Upper lobe of left lung (tissue), 6 donors: ENCODE results near the gene PRKG1. TPM values are rescaled to one million over a fixed set of nuclear protein-coding genes. Genes with fewer than 3 reads are reported as not detected.

ENCODE experiments used
- ATAC-seq, 2 donors: fragments of 200-7000 bp; cut with Tn5 transposase; one replicate each; pipeline ENCODE4 v1.9.1; 2022; ENCODE audit warnings: mild to moderate bottlenecking in 2 of 2, moderate library complexity in 2 of 2; ENCODE audit not compliant: low FRiP score in 2 of 2
- DNase-seq, 2 donors: peaks; one replicate each; pipeline ENCODE4 v3.0.0-alpha.2; 2019 to 2020
- H3K27ac ChIP-seq, 4 donors: fragments of 200-600 bp; sonication (generic); one replicate each; pipeline ENCODE4 v1.5.1; 2016 to 2019
- H3K27me3 ChIP-seq, 4 donors: fragments of 200-600 bp; sonication (generic); one replicate each; pipeline ENCODE4 v1.5.1; 2017 to 2019
- H3K36me3 ChIP-seq, 4 donors: fragments of 200-600 bp; sonication (generic); one replicate each; pipeline ENCODE4 v1.5.1; 2016 to 2019
- H3K4me1 ChIP-seq, 4 donors: fragments of 200-600 bp; sonication (generic); one replicate each; pipeline ENCODE4 v1.5.1; 2018 to 2019
- H3K4me3 ChIP-seq, 4 donors: fragments of 200-600 bp; sonication (generic); one replicate each; pipeline ENCODE4 v1.5.1; 2017 to 2019; ENCODE audit warnings: mild to moderate bottlenecking in 2 of 4, moderate library complexity in 1 of 4
- H3K9me3 ChIP-seq, 4 donors: fragments of 200-600 bp; sonication (generic); one replicate each; pipeline ENCODE4 v1.5.1; 2018 to 2019
- EP300 ChIP-seq, 4 donors: sonication (generic); formaldehyde crosslinking; IDR thresholded peaks; one replicate each; pipeline ENCODE4 v1.5.1; 2017; ENCODE audit warnings: antibody characterized with exemption in 4 of 4, control low read depth in 2 of 4
- POLR2A ChIP-seq, 4 donors: fragments of 450-650 bp; IDR thresholded peaks; one replicate each; pipeline ENCODE4 v1.5.1; 2016 to 2017; ENCODE audit warnings: antibody characterized with exemption in 4 of 4, mild to moderate bottlenecking in 2 of 4
- POLR2AphosphoS5 ChIP-seq, 2 donors: sonication (generic); formaldehyde crosslinking; IDR thresholded peaks; one replicate each; pipeline ENCODE4 v1.5.1; 2017; ENCODE audit warnings: antibody characterized with exemption in 2 of 2
- WGBS, 2 donors: methylation state at CpG; one replicate each; pipeline ENCODE4 v1.1.5; 2017 to 2018; 5-methylcytosine and 5-hydroxymethylcytosine counted together
- total RNA-seq, 6 donors: library from RNA; depleted of rRNA in 4 of 6; stranded (reverse); fragments of >200 nt in 4 of 6; gene quantifications; one replicate each; pipeline versions ENCODE4 v1.1.0 to v1.2.1, GENCODE V29; 2016 to 2021
- TF ChIP-seq, protein P1 (sequence below), 6 experiments: fragments of 450-650 bp in 4 of 6; fragments of 200-600 bp in 2 of 6; sonication (generic) in 2 of 6; IDR thresholded peaks; one replicate each; pipeline ENCODE4 v1.5.1; 2016 to 2019; ENCODE audit warnings: antibody characterized with exemption in 6 of 6
- donor health status: DM: no; HTN: no; CAD: no; lungs with moderate emphysema.
- donor health status: DM: no; HTN: yes; CAD: no; lungs with severe emphysema.

The PRKG1 gene
- total RNA-seq, 6 donors from 2014 or later = 12.9 to 43.0 (median 25.0) TPM

DNA sequence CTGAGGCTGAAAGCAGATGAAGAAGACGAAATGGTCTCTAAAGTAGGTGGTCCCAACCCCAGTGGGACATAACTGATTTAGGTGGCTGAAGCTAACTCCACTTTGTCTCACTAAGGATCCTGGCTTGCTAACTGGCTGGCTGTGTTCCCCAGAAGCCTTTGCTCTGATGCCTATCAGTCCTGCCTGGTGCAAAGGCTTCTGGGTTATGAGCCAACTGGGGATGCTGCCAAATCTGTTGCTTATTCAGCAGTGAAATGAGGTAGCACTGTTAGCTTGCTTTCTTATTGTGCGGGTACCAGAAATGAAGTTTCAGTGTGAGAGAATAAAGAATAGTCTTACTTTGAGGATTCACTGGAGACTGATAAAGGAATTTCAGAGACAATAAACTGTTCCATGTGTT is 18.1 kb downstream of the PRKG1 start:
- no peaks in the 10 kb centered on the region for H3K36me3 ChIP-seq
- no peaks in the 10 kb centered on the region for H3K9me3 ChIP-seq
- H3K4me3 ChIP-seq = no peak overlapping the region
- ATAC-seq (peak in 1 of 2 donors; percentile 53), DNase-seq (no peak)
- H3K27ac ChIP-seq = no peak overlapping the region
- TF ChIP-seq, protein P1, sequence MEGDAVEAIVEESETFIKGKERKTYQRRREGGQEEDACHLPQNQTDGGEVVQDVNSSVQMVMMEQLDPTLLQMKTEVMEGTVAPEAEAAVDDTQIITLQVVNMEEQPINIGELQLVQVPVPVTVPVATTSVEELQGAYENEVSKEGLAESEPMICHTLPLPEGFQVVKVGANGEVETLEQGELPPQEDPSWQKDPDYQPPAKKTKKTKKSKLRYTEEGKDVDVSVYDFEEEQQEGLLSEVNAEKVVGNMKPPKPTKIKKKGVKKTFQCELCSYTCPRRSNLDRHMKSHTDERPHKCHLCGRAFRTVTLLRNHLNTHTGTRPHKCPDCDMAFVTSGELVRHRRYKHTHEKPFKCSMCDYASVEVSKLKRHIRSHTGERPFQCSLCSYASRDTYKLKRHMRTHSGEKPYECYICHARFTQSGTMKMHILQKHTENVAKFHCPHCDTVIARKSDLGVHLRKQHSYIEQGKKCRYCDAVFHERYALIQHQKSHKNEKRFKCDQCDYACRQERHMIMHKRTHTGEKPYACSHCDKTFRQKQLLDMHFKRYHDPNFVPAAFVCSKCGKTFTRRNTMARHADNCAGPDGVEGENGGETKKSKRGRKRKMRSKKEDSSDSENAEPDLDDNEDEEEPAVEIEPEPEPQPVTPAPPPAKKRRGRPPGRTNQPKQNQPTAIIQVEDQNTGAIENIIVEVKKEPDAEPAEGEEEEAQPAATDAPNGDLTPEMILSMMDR (IDR thresholded peaks at IDR 0.05) = no peak
- TF ChIP-seq EP300 (IDR thresholded peaks at IDR 0.05) (no peak), POLR2AphosphoS5 (IDR thresholded peaks at IDR 0.05) (no peak), POLR2A (IDR thresholded peaks at IDR 0.05) (no peak)
- 62 to 77% methylated on average over 2 of the region's 2 CpGs for WGBS, 2 donors
- peaks cover 0 to 4% (median 0%) of the 10 kb centered on the region in 4 donors for H3K4me1 ChIP-seq
- H3K27me3 ChIP-seq = no peaks in the 10 kb centered on the region

GRCh38 chr10:51095444-51095843 is 21.2 kb downstream of the PRKG1 start:
- Histone ChIP-seq H3K9me3 (no peaks in the 10 kb centered on the region), H3K27me3 (no peaks in the 10 kb centered on the region), H3K27ac (no peak overlapping the region), H3K4me1 (peaks cover 0 to 4% (median 0%) of the 10 kb centered on the region in 4 donors), H3K4me3 (no peak overlapping the region), H3K36me3 (no peaks in the 10 kb centered on the region)
- DNase-seq (no peak), ATAC-seq (no peak)
- TF ChIP-seq POLR2AphosphoS5 (IDR thresholded peaks at IDR 0.05) (no peak), EP300 (IDR thresholded peaks at IDR 0.05) (no peak), POLR2A (IDR thresholded peaks at IDR 0.05) (no peak)
- TF ChIP-seq, protein P1 (IDR thresholded peaks at IDR 0.05) = no peak
- 67 to 73% methylated on average over 3 of the region's 3 CpGs for WGBS, 2 donors

GRCh38 chr10:51097546-51097945 is 23.3 kb downstream of the PRKG1 start:
- H3K27me3 ChIP-seq = no peaks in the 10 kb centered on the region
- peak in 1 of 2 donors; percentile 28 for ATAC-seq
- H3K4me3 ChIP-seq = no peak overlapping the region
- no peaks in the 10 kb centered on the region for H3K36me3 ChIP-seq
- peaks cover 0 to 4% (median 0%) of the 10 kb centered on the region in 4 donors for H3K4me1 ChIP-seq
- TF ChIP-seq EP300 (IDR thresholded peaks at IDR 0.05) (no peak), POLR2A (IDR thresholded peaks at IDR 0.05) (no peak), POLR2AphosphoS5 (IDR thresholded peaks at IDR 0.05) (no peak)
- TF ChIP-seq, protein P1 (IDR thresholded peaks at IDR 0.05) = no peak
- no peak for DNase-seq
- no peaks in the 10 kb centered on the region for H3K9me3 ChIP-seq
- whole genome bisulfite sequencing, 2 donors = 93 to 97% methylated on average over 4 of the region's 4 CpGs
- no peak overlapping the region for H3K27ac ChIP-seq

GRCh38 chr10:51100221-51100620 is 25.9 kb downstream of the PRKG1 start:
- ATAC-seq (no peak), DNase-seq (no peak)
- TF ChIP-seq, protein P1 (IDR thresholded peaks at IDR 0.05) = no peak
- TF ChIP-seq EP300 (IDR thresholded peaks at IDR 0.05) = no peak
- TF ChIP-seq POLR2A (IDR thresholded peaks at IDR 0.05) = no peak
- no peak for TF ChIP-seq POLR2AphosphoS5 (IDR thresholded peaks at IDR 0.05)
- Histone ChIP-seq H3K36me3 (no peaks in the 10 kb centered on the region), H3K9me3 (no peaks in the 10 kb centered on the region), H3K4me3 (no peak overlapping the region), H3K27ac (no peak overlapping the region), H3K4me1 (peaks cover 0 to 4% (median 0%) of the 10 kb centered on the region in 4 donors), H3K27me3 (no peaks in the 10 kb centered on the region)
- WGBS, 2 donors = 87 to 88% methylated on average over 1 of the region's 1 CpG

GRCh38 chr10:51103554-51104217 is 29.4 kb downstream of the PRKG1 start:
- H3K27me3 ChIP-seq = no peaks in the 10 kb centered on the region
- no peaks in the 10 kb centered on the region for H3K36me3 ChIP-seq
- ATAC-seq (no peak), DNase-seq (no peak)
- no peaks in the 10 kb centered on the region for H3K4me1 ChIP-seq
- no peak for TF ChIP-seq POLR2A (IDR thresholded peaks at IDR 0.05)
- no peak for TF ChIP-seq POLR2AphosphoS5 (IDR thresholded peaks at IDR 0.05)
- TF ChIP-seq, protein P1 (IDR thresholded peaks at IDR 0.05) = no peak
- TF ChIP-seq EP300 (IDR thresholded peaks at IDR 0.05) = no peak
- no peak overlapping the region for H3K27ac ChIP-seq
- WGBS, 2 donors = 84 to 89% methylated on average over 3 of the region's 3 CpGs
- no peaks in the 10 kb centered on the region for H3K9me3 ChIP-seq
- H3K4me3 ChIP-seq = no peak overlapping the region
